Neural cell (in vitro differentiated cells): ENCODE data around the gene CTRL. TPM values are rescaled to one million over a fixed set of nuclear protein-coding genes. Genes with fewer than 3 reads are reported as not detected.

Experiments
- H2AFZ ChIP-seq: fragments of 200-600, 300-800 bp; sonication (generic), shearing (Covaris generic); 2 replicates; pipeline ENCODE4 v1.6.0; 2014; ENCODE audit warnings: low read depth, mild to moderate bottlenecking, antibody characterized with exemption, low read length, moderate library complexity
- H3F3A ChIP-seq: fragments of 200-600 bp; shearing (Covaris generic); 2 replicates; pipeline ENCODE4 v1.6.1; 2016; ENCODE audit warnings: mild to moderate bottlenecking, moderate library complexity, mixed read lengths, antibody characterized with exemption, low read length; ENCODE audit not compliant: insufficient read depth, poor library complexity, severe bottlenecking
- H3K27ac ChIP-seq: fragments of 200-600, 300-800 bp; sonication (generic), shearing (Covaris generic); 2 replicates; pipeline ENCODE4 v1.5.1; 2014; ENCODE audit warnings: mild to moderate bottlenecking, low read length, moderate library complexity
- H3K27me3 ChIP-seq: fragments of 300-800, 200-600 bp; sonication (generic), shearing (Covaris generic); 2 replicates; pipeline ENCODE4 v1.6.0; 2014; ENCODE audit warnings: mild to moderate bottlenecking, low read depth, low read length, moderate library complexity; ENCODE audit not compliant: insufficient read depth
- H3K36me3 ChIP-seq: fragments of 300-800, 200-600 bp; sonication (generic), shearing (Covaris generic); 2 replicates; pipeline ENCODE4 v1.5.1; 2014; ENCODE audit warnings: mild to moderate bottlenecking, antibody characterized with exemption, low read length, moderate library complexity; ENCODE audit not compliant: insufficient read depth
- H3K4me2 ChIP-seq: fragments of 300-800, 200-600 bp; sonication (generic), shearing (Covaris generic); 2 replicates; pipeline ENCODE4 v1.6.0; 2014; ENCODE audit warnings: mild to moderate bottlenecking, low read length
- H3K4me3 ChIP-seq: fragments of 300-800, 200-600 bp; sonication (generic), shearing (Covaris generic); 2 replicates; pipeline ENCODE4 v1.5.1; 2014; ENCODE audit warnings: mild to moderate bottlenecking, low read length, moderate library complexity
- H3K79me2 ChIP-seq: fragments of 200-600 bp; shearing (Covaris generic); replicated peaks from 2 replicates; pipeline ENCODE4 v1.6.0; 2014; ENCODE audit warnings: mild to moderate bottlenecking, low read length, moderate library complexity; ENCODE audit not compliant: insufficient read depth
- H3K9ac ChIP-seq: fragments of 300-800, 200-600 bp; sonication (generic), shearing (Covaris generic); 2 replicates; pipeline ENCODE4 v1.6.1; 2016; ENCODE audit warnings: mild to moderate bottlenecking, low read length, mixed read lengths
- H3K9me2 ChIP-seq: fragments of 200-600 bp; shearing (Covaris generic); 2 replicates; pipeline ENCODE4 v1.6.1; 2016; ENCODE audit warnings: mild to moderate bottlenecking, low read length, mixed read lengths; ENCODE audit not compliant: insufficient read depth
- H3K9me3 ChIP-seq: fragments of 200-600, 300-800 bp; sonication (generic), shearing (Covaris generic); 2 replicates; pipeline ENCODE4 v1.6.1; 2016; ENCODE audit warnings: mild to moderate bottlenecking, mixed run types, low read length, moderate library complexity, mixed read lengths
- H4K20me1 ChIP-seq: fragments of 200-600 bp; shearing (Covaris generic); 2 replicates; pipeline ENCODE4 v1.6.1; 2016; ENCODE audit warnings: mild to moderate bottlenecking, mixed run types; ENCODE audit not compliant: insufficient read depth
- CTCF ChIP-seq: fragments of 450-650 bp; IDR thresholded peaks from 2 replicates; pipeline ENCODE4 v1.5.1; 2014; ENCODE audit warnings: antibody characterized with exemption, mild to moderate bottlenecking, moderate library complexity; ENCODE audit not compliant: poor library complexity, severe bottlenecking
- EP300 ChIP-seq: fragments of 450-650 bp; conservative IDR thresholded peaks from 2 replicates; pipeline ENCODE4 v1.6.1; 2014; ENCODE audit warnings: antibody characterized with exemption, mild to moderate bottlenecking, moderate library complexity; ENCODE audit not compliant: poor library complexity, severe bottlenecking
- EZH2 ChIP-seq: fragments of 200-600, 300-800 bp; shearing (Covaris generic), sonication (generic); IDR thresholded peaks from 2 replicates; pipeline ENCODE4 v1.6.1; 2014; ENCODE audit warnings: antibody characterized with exemption, low read length, borderline replicate concordance, mild to moderate bottlenecking; ENCODE audit not compliant: insufficient read depth, poor library complexity, severe bottlenecking
- MXI1 ChIP-seq: fragments of 450-650 bp; conservative IDR thresholded peaks from 2 replicates; pipeline ENCODE4 v1.6.1; 2014; ENCODE audit warnings: antibody characterized with exemption, mild to moderate bottlenecking; ENCODE audit not compliant: poor library complexity, severe bottlenecking
- POLR2AphosphoS5 ChIP-seq: IDR thresholded peaks from 2 replicates; pipeline ENCODE4 v1.6.1; 2012
- RAD21 ChIP-seq: fragments of 450-650 bp; conservative IDR thresholded peaks from 2 replicates; pipeline ENCODE4 v1.6.1; 2014; ENCODE audit warnings: antibody characterized with exemption, mild to moderate bottlenecking, moderate library complexity
- REST ChIP-seq: IDR thresholded peaks from 2 replicates; pipeline ENCODE4 v1.6.1; 2012; ENCODE audit warnings: borderline replicate concordance
- SMC3 ChIP-seq: fragments of 450-650 bp; conservative IDR thresholded peaks from 2 replicates; pipeline ENCODE4 v1.6.1; 2014; ENCODE audit warnings: antibody characterized with exemption, mild to moderate bottlenecking, moderate library complexity; ENCODE audit not compliant: poor library complexity
- TAF1 ChIP-seq: IDR thresholded peaks from 2 replicates; pipeline ENCODE4 v1.6.1; 2012; ENCODE audit warnings: low read depth
- polyA plus RNA-seq: library from polyadenylated mRNA; depleted of rRNA; stranded (reverse); fragments of >200 nt; gene quantifications from 2 replicates; pipeline ENCODE4 v1.2.3, GENCODE V29; 2014

CTRL gene
- polyA plus RNA-seq, 1 donor from 2014 or later = 3.8 TPM

DNA sequence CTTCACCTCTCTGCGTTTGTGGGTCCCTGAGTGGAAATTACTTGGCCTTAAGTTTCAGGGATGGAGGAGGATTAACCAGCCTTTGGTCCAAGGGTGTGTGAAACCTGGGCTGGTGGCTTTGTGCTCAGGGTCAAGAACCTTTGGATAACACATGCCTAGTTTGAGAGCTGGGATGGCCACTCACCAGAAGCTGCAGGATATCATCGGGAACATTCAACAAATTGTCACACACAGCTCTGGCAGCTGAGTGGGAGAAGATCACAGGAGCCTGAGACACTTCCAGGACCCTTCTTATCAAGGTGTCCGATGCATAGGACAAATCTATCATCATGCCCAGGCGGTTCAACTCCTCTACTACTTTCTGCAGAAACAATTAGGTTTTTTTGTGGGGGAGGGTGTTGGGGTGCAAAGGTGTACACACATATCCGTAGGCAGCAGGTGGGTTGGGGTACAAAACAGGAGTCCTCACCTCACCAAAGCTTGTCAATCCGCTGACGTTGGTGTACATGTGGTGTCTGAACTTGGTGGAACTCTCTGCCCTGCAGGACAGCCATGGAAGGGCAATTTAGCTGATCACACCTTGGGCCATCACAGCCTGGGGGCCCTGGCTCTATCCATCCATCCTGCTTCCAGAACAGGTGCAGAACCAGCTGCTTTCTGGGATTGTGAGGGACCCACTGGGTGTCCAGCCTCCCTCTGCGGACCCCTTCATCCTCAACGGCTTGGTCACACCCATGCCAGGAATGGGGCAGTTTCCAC is 46.0 kb upstream of the CTRL start:
- no peaks in the 10 kb centered on the region for H3K79me2 ChIP-seq
- H3K27me3 ChIP-seq = no peaks in the 10 kb centered on the region
- no peak for TF ChIP-seq RAD21
- no peak for TF ChIP-seq REST
- TF ChIP-seq CTCF = no peak
- no peak for TF ChIP-seq SMC3
- no peak for TF ChIP-seq EP300
- TF ChIP-seq POLR2AphosphoS5 = no peak
- no peak for TF ChIP-seq EZH2
- TF ChIP-seq MXI1 = no peak
- TF ChIP-seq TAF1 = no peak
- H3K9me2 ChIP-seq = no peaks in the 10 kb centered on the region
- H2AFZ ChIP-seq = no peak overlapping the region
- H3K4me2 ChIP-seq = no peak overlapping the region
- H4K20me1 ChIP-seq = no peaks in the 10 kb centered on the region
- H3K9me3 ChIP-seq = no peaks in the 10 kb centered on the region
- H3K36me3 ChIP-seq = no peaks in the 10 kb centered on the region
- H3K27ac ChIP-seq = no peak overlapping the region
- H3K4me3 ChIP-seq = no peak overlapping the region
- no peaks in the 10 kb centered on the region for H3F3A ChIP-seq
- H3K9ac ChIP-seq = no peak overlapping the region

GRCh38 chr16:67977005-67977404 is 45.3 kb upstream of the CTRL start:
- Histone ChIP-seq H3K27me3 (no peaks in the 10 kb centered on the region), H3K79me2 (no peaks in the 10 kb centered on the region), H3F3A (no peaks in the 10 kb centered on the region)

More at GRCh38 chr16:67977005-67977404, 45.3 kb upstream of the CTRL start:
- H4K20me1 ChIP-seq = no peaks in the 10 kb centered on the region
- H3K9me3 ChIP-seq = no peaks in the 10 kb centered on the region
- H3K9ac ChIP-seq = no peak overlapping the region
- no peak overlapping the region for H2AFZ ChIP-seq
- H3K4me2 ChIP-seq = no peak overlapping the region
- no peak overlapping the region for H3K27ac ChIP-seq
- no peak for TF ChIP-seq TAF1
- no peak for TF ChIP-seq REST
- no peak for TF ChIP-seq EP300
- no peak for TF ChIP-seq CTCF
- TF ChIP-seq POLR2AphosphoS5 = no peak
- TF ChIP-seq RAD21 = no peak
- TF ChIP-seq SMC3 = no peak
- TF ChIP-seq EZH2 = no peak
- no peak for TF ChIP-seq MXI1
- no peaks in the 10 kb centered on the region for H3K36me3 ChIP-seq
- H3K9me2 ChIP-seq = no peaks in the 10 kb centered on the region
- H3K4me3 ChIP-seq = no peak overlapping the region
